ENCODE measurements around the gene BICRAL. TPM values are rescaled to one million over a fixed set of nuclear protein-coding genes. Genes with fewer than 3 reads are reported as not detected.
"Not testable (repeated sequence)": the region's sequence is repeated elsewhere in the genome, so short reads cannot be mapped to it uniquely, and the experiment has no call there.

Gene BICRAL
- polyA plus RNA-seq (2014; cell fraction: cytosol; rRNA removed), result 3.2 and 4.1 TPM in 2 replicates
- polyA plus RNA-seq (2014; cell fraction: nucleus; rRNA removed), result 2.5 and 3.7 TPM in 2 replicates

GRCh38 chr6:42781796-42782688 is at the start of gene BICRAL:
Gene BICRAL (plus strand): TSS chr6:42782052. CDS start chr6:42822023, 39,971 bp downstream.
- peak; percentile 77 for DNase-seq (ENCODE audit: low spot score)

GRCh38 chr6:42733867-42734481 is 47.9 kb upstream of the BICRAL start:
- DNase-seq (ENCODE audit: low spot score), result not testable (repeated sequence)

GRCh38 chr6:42735976-42736375 is 45.9 kb upstream of the BICRAL start:
- no peak for DNase-seq (ENCODE audit: low spot score)

- DNase-seq (ENCODE audit: low spot score), result no peak
These were observed 41.1 kb upstream of the BICRAL start for GRCh38 chr6:42740725-42741124.

- peak; percentile 71 for DNase-seq (ENCODE audit: low spot score)
These were observed 39.5 kb upstream of the BICRAL start for GRCh38 chr6:42742116-42742894.

GRCh38 chr6:42744351-42744893 is 37.4 kb upstream of the BICRAL start:
- DNase-seq (ENCODE audit: low spot score), result no peak

GRCh38 chr6:42745083-42745639 is 36.7 kb upstream of the BICRAL start:
- DNase-seq (ENCODE audit: low spot score), result peak; percentile 34

- DNase-seq (ENCODE audit: low spot score), result peak; percentile 98
These were observed 36.0 kb upstream of the BICRAL start, which contains the start of gene TBCC for GRCh38 chr6:42745640-42746462. Gene TBCC (minus strand): TSS chr6:42746103. CDS start chr6:42746073, 30 bp downstream.

- DNase-seq (ENCODE audit: low spot score), result peak; percentile 97
These were observed 35.1 kb upstream of the BICRAL start for GRCh38 chr6:42746463-42747391.

- DNase-seq (ENCODE audit: low spot score), result no peak
These were observed 33.5 kb upstream of the BICRAL start for GRCh38 chr6:42748203-42748898.

- DNase-seq (ENCODE audit: low spot score), result no peak
These were observed 30.8 kb upstream of the BICRAL start for GRCh38 chr6:42751055-42751454.

- no peak for DNase-seq (ENCODE audit: low spot score)
These were observed 27.1 kb upstream of the BICRAL start for GRCh38 chr6:42754759-42755158.

GRCh38 chr6:42756722-42757121 is 25.1 kb upstream of the BICRAL start:
- no peak for DNase-seq (ENCODE audit: low spot score)

- no peak for DNase-seq (ENCODE audit: low spot score)
These were observed 23.0 kb upstream of the BICRAL start for GRCh38 chr6:42758756-42759430.

- no peak for DNase-seq (ENCODE audit: low spot score)
These were observed 20.4 kb upstream of the BICRAL start for GRCh38 chr6:42761287-42762067.

- DNase-seq (ENCODE audit: low spot score), result no peak
These were observed 19.4 kb upstream of the BICRAL start for GRCh38 chr6:42762426-42762859.

GRCh38 chr6:42762950-42763349 is 18.9 kb upstream of the BICRAL start:
- no peak for DNase-seq (ENCODE audit: low spot score)

Measured in SK-N-DZ (cell line).